Bronchial epithelial cell (primary cell): Measurements from ENCODE around the gene ZSCAN22. TPM values are rescaled to one million over a fixed set of nuclear protein-coding genes. Genes with fewer than 3 reads are reported as not detected.
"Not testable (repeated sequence)": the region's sequence is repeated elsewhere in the genome, so short reads cannot be mapped to it uniquely, and the experiment has no call there.

ENCODE experiments used
- DNase-seq: peaks from one replicate; pipeline ENCODE4 v3.0.0-alpha.2; 2010; ENCODE audit warnings: low read depth
- FAIRE-seq: peaks from 2 replicates; lab custom pipeline; 2011; peaks lifted over from hg19 to GRCh38; lab: Jason Lieb, UNC
- H3K27me3 ChIP-seq: 2 replicates; pipeline ENCODE4 v1.5.1; 2011; ENCODE audit warnings: low read length; ENCODE audit not compliant: control insufficient read depth, insufficient read depth
- H3K36me3 ChIP-seq: 2 replicates; pipeline ENCODE4 v1.5.1; 2011; ENCODE audit warnings: low read length; ENCODE audit not compliant: control insufficient read depth, insufficient read depth
- H3K4me3 ChIP-seq: 2 replicates; pipeline ENCODE4 v1.5.1; 2011; ENCODE audit warnings: mild to moderate bottlenecking, low read depth, low read length, control low read depth
- CTCF ChIP-seq: IDR thresholded peaks from 2 replicates; pipeline ENCODE4 v1.5.1; 2011; ENCODE audit warnings: mild to moderate bottlenecking, moderate library complexity, low read length, control low read depth, inconsistent platforms; ENCODE audit not compliant: insufficient read depth, severe bottlenecking
- total RNA-seq: library from RNA; depleted of rRNA; stranded (reverse); fragments of >200 nt; gene quantifications from 2 replicates; pipeline ENCODE4 v1.2.1, GENCODE V29; 2014

Gene ZSCAN22
- total RNA-seq, 1 donor from 2014 or later: 1.8 TPM

GRCh38 chr19:58367698-58368454 is 41.1 kb downstream of the ZSCAN22 start:
- H3K4me3 ChIP-seq: no peak overlapping the region
- no peaks in the 10 kb centered on the region for H3K36me3 ChIP-seq
- no peak for FAIRE-seq
- H3K27me3 ChIP-seq: no peaks in the 10 kb centered on the region
- DNase-seq: no peak
- no peak for TF ChIP-seq CTCF

DNA sequence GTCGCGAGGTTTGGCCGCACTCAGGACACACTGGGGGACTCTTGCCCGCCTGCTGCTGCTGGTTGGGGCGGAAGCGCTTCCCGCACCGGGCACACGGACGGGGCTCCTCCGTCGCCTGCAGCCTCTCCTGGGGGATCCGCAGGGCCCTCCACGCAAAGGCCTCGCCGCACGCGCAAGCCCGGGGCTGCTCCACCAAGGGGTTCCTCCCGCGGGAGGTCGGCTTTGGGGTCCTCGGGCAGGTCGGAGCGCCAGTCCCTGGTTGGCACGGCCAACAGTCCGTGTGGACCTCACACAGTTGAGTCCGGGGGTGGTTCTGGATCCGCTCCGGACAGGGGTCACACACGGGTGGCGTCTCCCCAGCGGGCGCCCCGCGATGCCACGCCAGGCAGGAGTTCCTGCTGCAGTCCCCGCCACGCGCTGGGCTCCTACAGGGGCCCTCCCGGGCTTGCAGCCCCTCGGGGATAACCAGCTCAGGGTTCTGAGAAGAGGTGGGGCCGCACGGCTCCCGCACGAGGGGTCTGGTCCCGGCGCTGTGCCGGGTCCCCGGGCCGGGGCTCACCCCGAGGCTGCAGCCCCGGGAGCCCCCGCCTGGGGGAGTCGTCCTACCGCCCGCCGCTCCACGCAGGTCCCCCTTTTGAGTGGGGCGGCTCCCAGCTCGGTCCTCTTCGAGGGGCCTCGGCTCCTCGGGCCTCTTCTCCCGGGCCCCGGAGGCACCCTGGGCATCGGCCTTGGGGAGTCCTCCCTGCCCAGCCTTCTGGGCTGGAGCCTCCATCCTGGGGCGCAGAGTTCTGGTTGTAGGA is 42.0 kb downstream of the ZSCAN22 start:
- Histone ChIP-seq H3K4me3 (no peak overlapping the region), H3K36me3 (no peaks in the 10 kb centered on the region), H3K27me3 (no peaks in the 10 kb centered on the region)
- DNase-seq: no peak
- TF ChIP-seq CTCF: no peak
- no peak for FAIRE-seq

- FAIRE-seq (peak; percentile 13), DNase-seq (no peak)
- H3K36me3 ChIP-seq: no peaks in the 10 kb centered on the region
These were observed 45.7 kb downstream of the ZSCAN22 start for GRCh38 chr19:58372311-58373133.

GRCh38 chr19:58374200-58374599 is 47.4 kb downstream of the ZSCAN22 start:
- DNase-seq (peak; percentile 39), FAIRE-seq (no peak)
- Histone ChIP-seq H3K36me3 (no peaks in the 10 kb centered on the region), H3K4me3 (no peak overlapping the region), H3K27me3 (no peaks in the 10 kb centered on the region)
- no peak for TF ChIP-seq CTCF

More at GRCh38 chr19:58372311-58373133, 45.7 kb downstream of the ZSCAN22 start:
- no peak for TF ChIP-seq CTCF
- Histone ChIP-seq H3K27me3 (no peaks in the 10 kb centered on the region), H3K4me3 (no peak overlapping the region)

DNA sequence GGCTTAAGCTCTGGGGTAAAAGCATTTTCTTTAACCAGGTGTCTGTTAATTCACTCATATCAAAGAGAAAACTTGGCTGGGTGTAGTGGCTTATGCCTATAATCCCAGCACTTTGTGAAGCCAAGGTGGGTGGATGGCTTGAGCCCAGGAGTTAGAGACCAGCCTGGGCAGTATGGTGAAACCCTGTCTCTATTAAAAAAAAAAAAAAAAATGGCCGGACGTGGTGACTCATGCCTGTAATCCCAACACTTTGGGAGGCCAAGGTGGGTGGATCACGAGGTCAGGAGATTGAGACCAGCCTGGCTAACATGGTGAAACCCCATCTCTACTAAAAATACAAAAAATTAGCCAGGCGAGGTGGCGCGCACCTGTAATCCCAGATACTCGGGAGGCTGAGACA is 49.9 kb downstream of the ZSCAN22 start:
- not testable (repeated sequence) for H3K4me3 ChIP-seq, H3K27me3 ChIP-seq, H3K36me3 ChIP-seq, FAIRE-seq
- peak; percentile 20 for DNase-seq
